HG02885 (cell line): ENCODE data around the gene PAPSS2.
"Not testable (repeated sequence)": the region's sequence is repeated elsewhere in the genome, so short reads cannot be mapped to it uniquely, and the experiment has no call there.

ENCODE experiments used
- ATAC-seq: cut with Tn5 transposase; IDR thresholded peaks from one replicate; pipeline ENCODE4 v1.9.1; 2021; ENCODE audit warnings: mild to moderate bottlenecking; ENCODE audit not compliant: unreplicated experiment, poor library complexity

The PAPSS2 gene

DNA sequence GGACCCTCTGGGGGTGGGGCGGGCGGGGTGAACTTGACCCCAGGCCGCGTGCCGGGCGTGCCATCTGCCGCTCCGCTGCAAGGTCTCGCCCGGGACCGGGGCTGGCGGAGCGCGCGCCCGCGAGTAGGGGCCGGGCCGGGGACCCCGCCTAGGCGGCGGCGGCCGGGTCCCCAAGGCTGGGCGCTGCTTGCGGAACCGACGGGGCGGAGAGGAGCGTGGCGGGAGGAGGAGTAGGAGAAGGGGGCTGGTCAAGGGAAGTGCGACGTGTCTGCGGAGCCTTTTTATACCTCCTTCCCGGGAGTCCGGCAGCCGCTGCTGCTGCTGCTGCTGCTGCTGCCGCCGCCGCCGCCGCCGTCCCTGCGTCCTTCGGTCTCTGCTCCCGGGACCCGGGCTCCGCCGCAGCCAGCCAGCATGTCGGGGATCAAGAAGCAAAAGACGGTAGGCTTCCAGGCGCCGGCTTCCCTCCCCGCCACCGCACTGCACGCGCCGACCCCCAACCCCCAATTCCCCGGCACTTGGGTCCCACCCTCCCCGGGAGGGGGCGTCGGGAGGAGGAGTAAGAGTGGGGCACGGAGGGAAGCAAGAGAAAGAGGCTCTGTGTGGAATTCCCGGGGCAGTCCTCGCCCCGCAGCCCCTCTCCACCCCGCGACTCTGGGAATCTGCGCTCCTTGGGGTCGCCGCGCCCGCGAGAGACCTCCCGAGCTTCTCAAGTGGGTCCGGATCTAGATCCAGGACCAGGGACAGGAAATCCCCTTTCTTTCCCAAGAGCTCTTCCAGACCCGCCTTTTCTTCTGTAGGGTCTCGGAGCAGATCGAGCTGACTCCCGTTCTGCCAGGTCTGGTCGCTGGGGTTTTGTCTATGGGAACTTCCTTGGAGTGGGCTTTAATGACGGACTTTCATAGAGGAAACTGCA, at the start of gene PAPSS2:
Gene PAPSS2, plus strand, starts transcription at position 308 of the 913 bp plus-strand sequence. Its CDS starts 104 bp downstream, at position 412.
- no peak for ATAC-seq

GRCh38 chr10:87611341-87611740, 48.3 kb upstream of the PAPSS2 start:
- not testable (repeated sequence) for ATAC-seq

GRCh38 chr10:87612115-87612514, 47.6 kb upstream of the PAPSS2 start:
- ATAC-seq: no peak

GRCh38 chr10:87613751-87614150, 45.9 kb upstream of the PAPSS2 start:
- ATAC-seq: no peak

- ATAC-seq: no peak
Measured at GRCh38 chr10:87615856-87616255, 43.8 kb upstream of the PAPSS2 start.

DNA sequence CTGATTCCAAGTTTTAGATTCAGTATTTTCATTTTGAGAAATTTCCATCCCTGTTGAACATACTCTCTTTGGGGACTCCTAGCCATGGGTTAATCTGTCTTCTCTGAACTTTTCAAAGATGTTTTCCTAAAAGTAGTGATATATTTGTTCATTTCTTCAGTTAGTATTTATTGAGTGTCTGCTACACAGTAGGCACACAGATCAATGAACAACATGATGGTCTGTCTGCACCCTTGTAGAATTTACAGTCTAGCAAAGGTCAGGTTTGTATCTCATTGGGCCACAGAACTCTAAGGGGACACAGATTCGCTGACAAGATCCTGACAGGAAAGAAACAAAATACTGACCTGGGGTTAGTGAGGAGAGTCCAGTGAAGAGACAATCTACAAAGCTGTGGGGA, 42.2 kb upstream of the PAPSS2 start:
- no peak for ATAC-seq

- no peak for ATAC-seq
Measured at GRCh38 chr10:87618566-87619423, 40.9 kb upstream of the PAPSS2 start.

DNA sequence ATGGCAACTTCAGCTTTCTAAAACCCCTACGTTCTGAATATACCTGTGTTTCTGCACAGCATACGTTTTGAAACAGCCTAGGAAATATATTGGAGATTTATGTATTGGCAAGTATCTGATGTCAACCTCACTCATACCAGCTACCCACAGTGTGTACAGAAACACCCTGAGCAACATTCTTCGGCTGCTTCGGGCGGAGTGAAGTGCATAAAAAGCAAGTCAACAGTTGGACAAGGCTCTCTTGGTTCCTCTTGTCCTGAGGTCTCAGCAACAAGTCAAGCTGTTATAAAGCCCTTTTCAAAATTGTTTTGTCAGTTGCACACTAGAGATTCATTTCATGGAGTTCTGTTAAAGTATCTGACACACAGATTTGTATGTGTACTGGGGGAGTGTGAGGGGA, 40.0 kb upstream of the PAPSS2 start:
- ATAC-seq: no peak

DNA sequence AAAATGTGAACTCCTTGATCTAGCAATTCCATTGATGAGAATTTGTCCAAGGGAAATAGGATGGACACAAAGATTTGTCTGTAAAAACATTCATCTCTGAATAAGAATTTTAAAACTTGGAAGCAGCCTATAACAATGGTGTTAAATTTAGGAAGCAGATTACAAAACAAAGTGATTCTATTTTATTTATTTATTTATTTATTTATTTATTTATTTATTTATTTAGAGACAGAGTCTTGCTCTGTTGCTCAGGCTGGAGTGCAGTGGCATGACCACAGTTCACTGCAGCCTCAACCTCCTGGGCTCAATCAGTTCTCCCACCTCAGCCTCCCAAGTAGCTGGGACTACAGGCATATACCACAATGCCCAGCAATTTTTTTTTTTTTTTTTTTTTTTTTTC, 38.2 kb upstream of the PAPSS2 start:
- ATAC-seq: not testable (repeated sequence)

- ATAC-seq: peak; percentile 61
Measured at GRCh38 chr10:87622314-87623004, 37.2 kb upstream of the PAPSS2 start.

DNA sequence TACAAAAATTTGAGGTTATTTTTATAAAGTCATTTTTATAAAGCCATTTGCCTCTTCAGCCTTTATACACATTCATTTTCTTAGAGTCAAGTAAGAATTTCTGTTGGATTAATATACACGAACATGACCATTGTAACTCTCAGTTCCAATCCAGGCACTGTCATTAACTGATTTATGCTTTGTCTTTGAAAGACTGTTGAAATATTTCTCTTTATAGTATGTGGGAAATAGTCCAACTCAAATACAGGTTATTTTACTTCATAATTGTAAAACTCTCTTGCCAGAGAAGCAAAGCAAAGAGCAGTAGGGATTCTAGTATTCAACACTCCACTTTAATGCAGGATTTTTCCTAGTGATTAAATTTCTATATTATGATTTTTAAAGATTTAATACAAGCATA, 36.5 kb upstream of the PAPSS2 start:
- ATAC-seq: no peak

DNA sequence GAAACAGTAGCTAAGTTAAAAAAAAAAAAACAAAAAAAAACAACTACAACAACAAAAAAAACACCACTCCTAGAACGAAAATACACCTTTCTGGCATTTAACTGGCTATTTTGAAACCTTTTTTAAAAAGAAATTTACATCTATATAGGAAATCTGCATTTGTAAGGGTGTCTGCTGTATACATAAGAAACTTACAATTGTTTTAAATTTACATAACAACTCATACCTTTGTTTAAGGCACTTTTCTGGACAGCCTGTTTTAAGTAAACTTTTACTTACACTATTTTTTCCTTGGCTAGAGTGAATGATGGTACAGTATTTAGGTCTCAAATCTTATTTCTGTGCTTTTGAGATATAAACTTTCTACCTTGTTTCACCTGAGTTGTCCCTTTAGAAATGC, 34.0 kb upstream of the PAPSS2 start:
- ATAC-seq: no peak

DNA sequence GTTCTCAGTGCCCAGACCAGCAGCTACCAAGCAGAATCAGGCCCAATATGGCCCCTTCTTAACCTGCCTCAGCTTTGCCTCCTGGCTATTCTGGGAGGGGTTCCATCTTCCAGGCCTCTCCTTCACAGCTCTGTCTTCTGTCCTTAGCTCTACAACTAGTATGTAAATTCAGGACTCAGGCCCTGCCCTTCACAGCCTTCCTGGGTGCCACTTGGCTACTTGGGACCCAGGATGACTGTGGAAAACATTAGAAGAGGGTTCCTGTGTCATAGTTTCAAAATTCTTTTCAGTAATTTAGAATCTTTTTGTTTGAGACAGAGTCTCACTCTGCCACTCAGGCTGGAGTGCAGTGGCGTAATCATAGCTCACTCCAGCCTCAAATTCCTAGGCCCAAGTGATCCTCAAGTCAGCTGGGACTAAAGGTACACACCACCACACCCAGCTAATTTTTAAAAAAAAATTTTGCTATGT, 33.2 kb upstream of the PAPSS2 start:
- ATAC-seq: no peak

- no peak for ATAC-seq
Measured at GRCh38 chr10:87630171-87630570, 29.5 kb upstream of the PAPSS2 start.

DNA sequence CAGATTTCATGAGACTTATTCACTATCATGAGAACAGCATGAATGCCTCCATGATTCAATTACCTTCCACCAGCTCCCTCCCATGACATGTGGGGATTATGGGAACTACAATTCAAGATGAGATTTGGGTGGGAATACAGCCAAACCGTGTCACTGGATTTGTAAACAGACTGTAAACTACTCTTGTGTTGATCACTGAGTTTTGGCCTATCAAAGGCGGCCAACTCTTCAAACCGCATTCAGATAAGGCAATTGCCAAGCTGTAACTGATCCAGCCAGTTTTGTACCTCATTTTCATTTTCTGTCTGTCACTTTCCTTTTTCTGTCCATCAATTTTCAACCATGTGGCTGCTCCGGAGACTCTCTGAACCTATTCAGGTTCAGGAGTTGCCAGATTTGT, 27.2 kb upstream of the PAPSS2 start:
- ATAC-seq: no peak

DNA sequence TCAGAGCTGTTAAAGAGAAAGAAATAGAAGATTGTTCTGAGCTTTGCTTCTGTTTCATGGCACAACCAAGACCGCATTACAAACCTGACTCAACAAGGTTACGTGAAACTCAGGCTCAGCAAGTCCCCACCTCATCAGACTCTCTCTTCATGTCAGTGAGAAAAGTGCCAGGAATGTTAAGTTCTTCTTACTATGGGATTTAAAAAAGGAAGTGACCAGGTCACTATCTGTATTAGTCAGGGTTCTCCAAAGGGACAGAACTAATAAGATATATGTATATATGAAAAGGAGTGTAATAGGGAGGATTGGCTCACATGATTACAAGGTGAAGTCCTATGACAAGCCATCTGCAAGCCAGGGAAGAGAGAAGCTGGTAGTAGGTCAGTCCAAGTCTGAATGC, 25.4 kb upstream of the PAPSS2 start:
- no peak for ATAC-seq

GRCh38 chr10:87635498-87636312, 24.0 kb upstream of the PAPSS2 start:
- ATAC-seq: peak; percentile 58

DNA sequence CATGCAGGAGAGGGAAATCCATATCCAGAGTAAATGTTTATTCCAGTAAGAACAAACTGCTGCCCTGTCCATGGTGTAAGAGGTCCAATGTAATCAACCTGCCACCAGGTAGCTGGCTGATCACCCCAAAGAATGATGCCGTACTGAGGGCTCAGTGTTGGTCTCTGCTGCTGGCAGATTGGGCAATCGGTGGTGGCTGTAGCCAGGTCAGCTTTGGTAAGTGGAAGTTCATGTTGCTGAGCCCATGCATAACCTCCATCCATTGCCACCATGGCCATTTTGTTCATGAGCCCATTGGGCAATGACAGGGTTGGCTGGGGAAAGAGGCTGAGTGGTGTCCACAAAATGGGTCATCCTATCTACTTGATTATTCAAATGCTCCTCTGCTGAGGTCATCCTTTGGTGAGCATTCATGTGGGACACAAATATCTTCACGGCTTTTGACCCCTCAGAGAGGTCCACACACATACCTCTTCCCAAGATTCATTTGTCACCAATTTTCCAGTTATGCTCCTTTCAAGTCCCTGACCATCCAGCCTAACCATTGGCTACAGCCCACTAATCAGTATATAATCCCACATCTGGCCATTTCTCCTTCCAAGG, 23.3 kb upstream of the PAPSS2 start:
- no peak for ATAC-seq

GRCh38 chr10:87639493-87639892, 20.2 kb upstream of the PAPSS2 start:
- no peak for ATAC-seq
